Measurements from ENCODE around the gene CARD11. TPM values are rescaled to one million over a fixed set of nuclear protein-coding genes. Genes with fewer than 3 reads are reported as not detected.

CARD11 gene
- total RNA-seq, 2 donors from 2014 or later: 0.87 to 2.4 TPM

DNA sequence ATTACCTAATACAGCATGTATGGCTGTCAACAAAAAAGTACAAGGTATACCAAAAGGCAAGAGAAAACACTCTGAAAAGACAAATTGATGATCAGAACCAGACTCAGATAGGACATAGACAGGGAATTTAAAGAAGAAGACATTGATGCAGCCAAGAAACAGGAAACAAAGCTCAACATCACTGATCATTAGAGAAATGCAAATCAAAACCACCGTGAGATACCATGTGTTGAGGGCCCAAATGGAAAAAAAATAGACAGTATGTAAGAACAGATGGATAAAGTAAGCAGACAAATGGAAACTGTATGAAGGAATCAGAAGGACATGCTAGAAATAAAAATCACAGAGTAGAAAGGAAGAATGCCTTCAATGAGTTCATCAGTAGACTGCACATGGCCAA lies 23.3 kb downstream of the CARD11 start:
- H3K4me3 ChIP-seq: no peak overlapping the region
- no peaks in the 10 kb centered on the region for H3K4me1 ChIP-seq (replicated peaks)
- intact Hi-C loops (cut with DNase I): no loop called here
- no peaks in the 10 kb centered on the region for H3K9me3 ChIP-seq
- DNase-seq (ENCODE audit: low spot score): no peak
- H3K27ac ChIP-seq: no peak overlapping the region
- WGBS: 96% methylated on average over 1 of the region's 1 CpG
- no peaks in the 10 kb centered on the region for H3K36me3 ChIP-seq
- TF ChIP-seq POLR2AphosphoS5 (IDR thresholded peaks at IDR 0.05): no peak
- no peak for TF ChIP-seq POLR2A (IDR thresholded peaks at IDR 0.05)
- TF ChIP-seq, protein P1, sequence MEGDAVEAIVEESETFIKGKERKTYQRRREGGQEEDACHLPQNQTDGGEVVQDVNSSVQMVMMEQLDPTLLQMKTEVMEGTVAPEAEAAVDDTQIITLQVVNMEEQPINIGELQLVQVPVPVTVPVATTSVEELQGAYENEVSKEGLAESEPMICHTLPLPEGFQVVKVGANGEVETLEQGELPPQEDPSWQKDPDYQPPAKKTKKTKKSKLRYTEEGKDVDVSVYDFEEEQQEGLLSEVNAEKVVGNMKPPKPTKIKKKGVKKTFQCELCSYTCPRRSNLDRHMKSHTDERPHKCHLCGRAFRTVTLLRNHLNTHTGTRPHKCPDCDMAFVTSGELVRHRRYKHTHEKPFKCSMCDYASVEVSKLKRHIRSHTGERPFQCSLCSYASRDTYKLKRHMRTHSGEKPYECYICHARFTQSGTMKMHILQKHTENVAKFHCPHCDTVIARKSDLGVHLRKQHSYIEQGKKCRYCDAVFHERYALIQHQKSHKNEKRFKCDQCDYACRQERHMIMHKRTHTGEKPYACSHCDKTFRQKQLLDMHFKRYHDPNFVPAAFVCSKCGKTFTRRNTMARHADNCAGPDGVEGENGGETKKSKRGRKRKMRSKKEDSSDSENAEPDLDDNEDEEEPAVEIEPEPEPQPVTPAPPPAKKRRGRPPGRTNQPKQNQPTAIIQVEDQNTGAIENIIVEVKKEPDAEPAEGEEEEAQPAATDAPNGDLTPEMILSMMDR (IDR thresholded peaks at IDR 0.05): no peak
- no peaks in the 10 kb centered on the region for H3K27me3 ChIP-seq (replicated peaks; ENCODE audit: insufficient read depth)

DNA sequence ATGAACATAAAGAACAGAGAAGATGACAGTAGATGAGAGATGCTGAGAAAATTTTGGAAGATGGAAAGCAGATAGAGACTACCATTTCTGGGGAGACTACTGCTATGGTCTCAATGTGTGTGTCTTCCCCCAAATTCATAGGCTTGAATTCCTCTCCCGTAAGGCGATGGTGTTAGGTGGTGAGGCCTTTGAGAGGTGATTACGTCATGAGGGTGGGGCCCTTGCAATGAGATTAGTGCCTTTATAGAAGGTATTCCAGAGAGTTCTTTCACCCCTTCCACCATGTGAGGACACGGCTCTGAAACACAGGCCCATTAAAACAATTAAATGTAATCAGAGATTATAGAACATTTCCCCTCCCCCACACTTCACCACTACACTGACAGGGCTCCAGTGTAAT lies 23.9 kb downstream of the CARD11 start:
- 83% methylated on average over 4 of the region's 4 CpGs for WGBS
- H3K27ac ChIP-seq: no peak overlapping the region
- TF ChIP-seq POLR2AphosphoS5 (IDR thresholded peaks at IDR 0.05): no peak
- TF ChIP-seq POLR2A (IDR thresholded peaks at IDR 0.05): no peak
- TF ChIP-seq, protein P1 (IDR thresholded peaks at IDR 0.05): no peak
- no peak overlapping the region for H3K4me3 ChIP-seq
- H3K27me3 ChIP-seq (replicated peaks; ENCODE audit: insufficient read depth): no peaks in the 10 kb centered on the region
- H3K9me3 ChIP-seq: no peaks in the 10 kb centered on the region
- intact Hi-C loops (cut with DNase I): no loop called here
- no peaks in the 10 kb centered on the region for H3K4me1 ChIP-seq (replicated peaks)
- no peaks in the 10 kb centered on the region for H3K36me3 ChIP-seq
- no peak for DNase-seq (ENCODE audit: low spot score)

DNA sequence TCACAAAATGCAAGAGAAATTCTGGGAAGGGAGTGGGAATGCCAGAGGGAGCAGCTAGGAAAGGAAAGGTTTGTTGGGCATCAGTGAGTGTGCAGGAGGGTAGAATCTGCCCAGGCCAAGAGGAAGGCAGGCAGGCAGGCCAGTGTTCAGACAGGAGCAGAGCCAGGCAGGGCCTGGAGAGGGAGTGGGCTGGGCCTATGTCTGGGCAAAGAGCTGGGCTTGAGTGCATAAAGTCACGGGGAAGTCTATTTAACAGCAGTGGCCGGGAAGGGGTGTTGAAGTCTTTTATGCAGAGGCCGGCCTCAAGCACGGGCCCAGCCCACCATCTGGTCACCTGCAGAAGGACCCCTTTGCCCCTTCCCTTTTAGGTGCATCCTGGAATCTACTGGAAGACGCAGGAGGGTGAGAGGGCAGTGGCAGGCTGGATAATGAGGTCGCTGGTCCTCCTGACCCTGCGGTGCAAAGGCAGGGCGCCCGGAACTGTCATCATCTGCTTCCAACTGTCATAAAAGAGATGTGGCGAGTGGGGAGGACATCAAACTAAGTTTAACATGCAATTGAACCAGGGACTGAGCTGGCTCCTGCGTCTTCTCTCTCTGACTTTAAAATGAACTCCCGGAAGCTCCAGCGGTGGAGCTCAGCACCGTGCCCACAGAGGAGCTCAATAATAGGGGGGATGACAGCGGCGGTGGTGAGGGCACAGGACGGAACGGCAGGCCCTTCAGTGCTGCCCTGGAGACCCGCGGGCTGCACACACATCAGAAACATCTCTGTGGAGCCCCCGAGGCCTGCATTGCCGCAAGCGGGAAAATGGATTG lies 29.5 kb downstream of the CARD11 start:
- Histone ChIP-seq H3K4me1 (replicated peaks) (no peaks in the 10 kb centered on the region), H3K27me3 (replicated peaks; ENCODE audit: insufficient read depth) (no peaks in the 10 kb centered on the region), H3K36me3 (no peaks in the 10 kb centered on the region), H3K4me3 (no peak overlapping the region), H3K27ac (no peak overlapping the region), H3K9me3 (no peaks in the 10 kb centered on the region)
- intact Hi-C loops (cut with DNase I): no loop called here
- no peak for TF ChIP-seq POLR2AphosphoS5 (IDR thresholded peaks at IDR 0.05)
- TF ChIP-seq POLR2A (IDR thresholded peaks at IDR 0.05): no peak
- TF ChIP-seq, protein P1 (IDR thresholded peaks at IDR 0.05): no peak
- WGBS: 88% methylated on average over 23 of the region's 23 CpGs
- no peak for DNase-seq (ENCODE audit: low spot score)

DNA sequence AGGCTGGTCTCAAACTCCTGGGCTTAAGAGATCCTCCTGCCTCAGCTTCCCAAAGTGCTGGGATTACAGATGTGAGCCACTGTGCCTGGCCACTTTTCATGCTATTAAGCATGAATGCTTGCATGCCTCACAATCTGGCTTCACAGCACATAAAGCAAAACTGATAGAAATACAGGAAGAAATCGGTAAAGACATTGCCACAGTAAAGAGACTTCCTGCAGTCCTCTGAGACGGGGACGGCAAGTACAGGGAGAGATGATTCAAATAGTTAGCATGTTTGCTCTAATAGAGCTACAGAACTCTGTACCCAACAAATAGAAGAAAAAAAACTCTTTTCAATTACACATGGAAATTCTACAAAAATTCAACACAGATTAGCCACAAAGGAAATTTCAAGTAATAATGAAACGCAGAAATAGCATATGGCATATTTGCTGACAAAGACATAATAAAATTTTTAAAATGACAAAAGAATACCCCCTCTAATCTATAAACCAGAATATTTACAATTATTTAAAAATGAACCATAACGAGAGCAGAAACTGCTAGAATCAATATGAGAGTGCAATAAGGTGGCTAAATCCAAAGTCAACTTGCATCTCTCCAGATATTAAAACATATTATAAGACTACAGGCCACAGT lies 32.3 kb downstream of the CARD11 start:
- intact Hi-C loops (cut with DNase I): no loop called here
- no peak overlapping the region for H3K27ac ChIP-seq
- H3K9me3 ChIP-seq: no peaks in the 10 kb centered on the region
- TF ChIP-seq, protein P1 (IDR thresholded peaks at IDR 0.05): no peak
- TF ChIP-seq POLR2A (IDR thresholded peaks at IDR 0.05) (no peak), POLR2AphosphoS5 (IDR thresholded peaks at IDR 0.05) (no peak)
- H3K36me3 ChIP-seq: no peaks in the 10 kb centered on the region
- no peaks in the 10 kb centered on the region for H3K27me3 ChIP-seq (replicated peaks; ENCODE audit: insufficient read depth)
- no peak overlapping the region for H3K4me3 ChIP-seq
- H3K4me1 ChIP-seq (replicated peaks): no peaks in the 10 kb centered on the region
- WGBS: 77% methylated on average over 5 of the region's 5 CpGs
- DNase-seq (ENCODE audit: low spot score): no peak
